HAP-1 (cell line): ENCODE data around the gene PER1.

Experiments used
- DNase-seq, 2 experiments: peaks; one replicate each; pipeline ENCODE4 v3.0.0-alpha.2; 2016 to 2020; ENCODE audit warnings: low spot score in 2 of 2
- H3K27me3 ChIP-seq: fragments of 250-450 bp; sonication (Bioruptor Pico); 2 replicates; pipeline ENCODE4 v1.5.1; 2020; ENCODE audit warnings: low read depth, mild to moderate bottlenecking, moderate library complexity
- H3K36me3 ChIP-seq: fragments of 250-450 bp; sonication (Bioruptor Pico); replicated peaks from 2 replicates; pipeline ENCODE4 v1.5.1; 2020; ENCODE audit warnings: mild to moderate bottlenecking
- H3K4me1 ChIP-seq: fragments of 250-450 bp; sonication (Bioruptor Pico); 2 replicates; pipeline ENCODE4 v1.5.1; 2020; ENCODE audit warnings: mild to moderate bottlenecking
- H3K4me3 ChIP-seq: fragments of 250-450 bp; sonication (Bioruptor Pico); 2 replicates; pipeline ENCODE4 v1.5.1; 2020; ENCODE audit warnings: mild to moderate bottlenecking, moderate library complexity
- H3K9me3 ChIP-seq: fragments of 250-450 bp; sonication (Bioruptor Pico); 2 replicates; pipeline ENCODE4 v1.5.1; 2020; ENCODE audit warnings: mild to moderate bottlenecking, moderate library complexity
- in situ Hi-C: fragments of 300-500 bp; cut with MboI; formaldehyde crosslinking; loops from 3 replicates; pipeline ENCODE4 v1.14.3; 2020; ENCODE audit warnings: low sequenced_read_pairs, inconsistent platforms, mixed read lengths

Gene PER1

DNA sequence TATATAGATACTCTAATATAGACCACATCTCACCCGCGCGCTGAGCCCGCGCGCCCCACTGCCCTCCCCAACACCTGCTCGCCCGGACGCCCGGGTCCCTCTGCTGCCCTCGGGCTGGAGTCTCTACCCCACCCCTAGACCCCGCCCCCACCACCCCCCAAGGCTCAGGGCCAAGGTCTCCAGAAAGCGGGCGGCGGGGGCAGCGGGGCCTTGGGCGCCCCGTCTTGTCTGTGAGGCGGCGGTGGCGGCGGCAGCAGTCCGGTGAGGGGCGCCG lies 30.9 kb downstream of the PER1 start:
- H3K4me1 ChIP-seq: peaks cover 23% of the 10 kb centered on the region
- no peaks in the 10 kb centered on the region for H3K9me3 ChIP-seq
- H3K4me3 ChIP-seq: peak overlapping the region; percentile 61
- H3K36me3 ChIP-seq: no peaks in the 10 kb centered on the region
- no peak for DNase-seq
- in situ Hi-C loops: loop anchor here (5.0 kb wide), 2 partner anchors 66 to 101 kb away; no protein-coding TSS in a partner anchor
- H3K27me3 ChIP-seq: no peaks in the 10 kb centered on the region

DNA sequence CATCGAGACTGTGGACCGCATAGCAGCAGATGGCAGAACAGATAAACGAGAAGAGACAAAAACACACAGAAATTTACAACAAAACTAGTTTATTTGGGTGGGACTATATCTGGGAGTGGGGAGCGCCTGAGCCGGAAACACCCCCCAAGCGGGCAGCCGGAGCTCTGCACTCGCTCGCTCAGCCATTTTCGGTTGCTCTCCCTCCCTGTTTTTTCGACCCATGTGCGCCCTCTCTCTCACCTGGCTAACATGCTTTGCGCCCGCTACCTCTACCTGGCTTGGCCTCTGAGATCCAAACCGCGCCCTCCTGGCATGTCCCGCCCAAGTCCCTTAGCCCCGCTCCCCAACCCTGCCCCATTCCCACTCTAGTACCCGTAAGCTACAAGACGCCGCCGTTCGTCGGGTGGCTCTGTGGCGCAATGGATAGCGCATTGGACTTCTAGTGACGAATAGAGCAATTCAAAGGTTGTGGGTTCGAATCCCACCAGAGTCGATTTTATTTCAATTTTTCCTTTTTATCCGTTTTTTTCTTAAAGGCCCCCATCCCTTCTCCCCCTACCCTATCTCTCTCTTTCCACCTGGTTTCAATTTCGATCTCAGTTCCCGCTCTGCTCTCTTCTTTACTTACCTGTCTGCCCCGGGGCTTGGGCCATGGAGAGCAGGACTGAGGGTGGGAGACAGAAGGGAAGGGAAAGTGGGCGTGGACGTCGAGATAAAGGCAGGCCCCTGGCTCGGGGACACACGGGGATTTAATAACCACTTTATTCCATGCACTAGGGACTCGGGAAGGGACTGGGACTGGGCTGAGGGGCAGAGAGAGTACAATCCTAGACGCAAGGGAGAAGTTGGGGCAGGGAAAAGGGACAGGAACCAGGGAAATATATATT lies 31.4 kb downstream of the PER1 start:
- Histone ChIP-seq H3K4me3 (peak overlapping the region; percentile 61), H3K4me1 (peaks cover 23% of the 10 kb centered on the region), H3K9me3 (no peaks in the 10 kb centered on the region), H3K36me3 (no peaks in the 10 kb centered on the region), H3K27me3 (no peaks in the 10 kb centered on the region)
- DNase-seq: peak; percentile 75 to 86
- in situ Hi-C loops: loop anchor here (5.0 kb wide), 2 partner anchors 67 to 102 kb away; no protein-coding TSS in a partner anchor

DNA sequence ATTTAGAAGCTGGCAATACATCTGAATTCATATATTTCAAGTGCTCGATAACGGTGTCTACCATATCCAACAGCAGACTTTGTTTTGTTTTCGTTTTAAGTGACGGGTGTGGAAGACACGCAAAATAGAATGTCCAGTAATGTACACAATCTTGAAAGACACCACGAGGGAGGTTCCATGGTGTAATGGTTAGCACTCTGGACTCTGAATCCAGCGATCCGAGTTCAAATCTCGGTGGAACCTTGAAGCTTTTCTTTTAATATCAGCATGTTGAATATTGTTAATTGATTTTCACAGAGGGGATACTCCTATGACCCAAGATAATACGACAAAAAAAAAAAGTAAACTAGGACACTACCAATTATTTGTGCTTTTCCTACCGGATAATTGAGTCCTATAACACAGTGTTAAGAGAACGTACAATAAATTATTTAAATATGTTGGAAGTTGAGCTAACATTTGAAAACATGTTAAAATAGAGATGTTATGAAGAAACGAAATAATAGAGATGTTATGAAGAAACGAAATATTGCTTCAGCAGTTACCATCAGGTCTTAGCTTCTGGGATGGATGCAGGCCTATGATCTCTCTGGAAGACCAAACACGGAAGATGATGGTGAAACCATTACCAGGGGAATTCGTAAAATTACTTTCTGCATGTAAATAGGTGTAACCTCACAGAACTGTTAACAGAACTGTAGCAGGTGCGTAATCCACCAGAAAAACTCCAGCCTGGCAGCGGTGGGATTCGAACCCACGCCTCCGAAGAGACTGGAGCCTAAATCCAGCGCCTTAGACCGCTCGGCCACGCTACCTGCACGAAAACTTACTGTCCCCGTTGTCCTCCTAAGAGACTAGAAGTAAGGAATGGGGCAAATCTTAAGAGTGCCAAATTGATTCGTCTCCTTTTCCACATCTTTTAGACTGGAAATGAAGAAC lies 32.4 kb downstream of the PER1 start:
- DNase-seq: peak; percentile 93 to 94
- peak overlapping the region; percentile 61 for H3K4me3 ChIP-seq
- in situ Hi-C loops: loop anchor here (5.0 kb wide), 3 partner anchors 58 to 102 kb away; no protein-coding TSS in a partner anchor
- H3K9me3 ChIP-seq: no peaks in the 10 kb centered on the region
- no peaks in the 10 kb centered on the region for H3K36me3 ChIP-seq
- peaks cover 18% of the 10 kb centered on the region for H3K4me1 ChIP-seq
- H3K27me3 ChIP-seq: no peaks in the 10 kb centered on the region

DNA sequence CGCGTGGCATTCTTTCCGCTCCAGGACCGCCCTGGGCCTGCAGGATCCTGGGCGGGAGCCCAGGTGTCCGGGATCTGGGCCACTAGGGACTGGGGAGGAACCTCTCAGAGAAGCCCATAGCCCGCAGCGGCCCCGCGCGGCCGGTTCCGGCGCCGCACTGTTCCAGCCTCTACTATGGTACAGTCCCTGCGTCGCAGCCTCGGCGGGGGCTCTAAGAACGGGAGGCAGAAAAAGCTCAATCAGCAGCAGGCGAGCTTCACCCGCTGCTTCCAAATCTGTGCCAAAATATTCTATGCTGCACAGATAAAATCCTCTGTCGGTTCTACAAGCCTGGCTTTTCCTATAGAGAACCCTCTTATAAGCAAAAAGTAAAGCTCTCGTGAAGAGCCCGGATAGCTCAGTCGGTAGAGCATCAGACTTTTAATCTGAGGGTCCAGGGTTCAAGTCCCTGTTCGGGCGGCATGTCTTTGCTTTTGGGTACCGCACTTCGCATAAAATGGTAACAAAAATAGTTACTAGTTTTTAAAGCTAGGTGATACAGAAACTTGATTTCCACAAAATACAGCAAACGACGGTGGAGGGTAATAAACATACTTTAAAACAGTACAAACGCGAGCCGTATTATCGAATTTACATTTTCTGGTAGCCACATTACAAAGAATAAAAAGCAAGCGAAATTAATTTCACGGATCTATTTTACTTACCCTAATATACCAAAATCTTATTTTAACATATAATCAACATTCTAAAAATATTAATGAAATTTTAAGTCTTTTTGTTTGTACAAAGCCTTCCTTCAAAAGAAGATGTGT lies 33.2 kb downstream of the PER1 start:
- peaks cover 11% of the 10 kb centered on the region for H3K4me1 ChIP-seq
- in situ Hi-C loops: loop anchor here (5.0 kb wide), 1 partner anchor 57 kb away; no protein-coding TSS in a partner anchor
- peak overlapping the region; percentile 40 for H3K4me3 ChIP-seq
- H3K9me3 ChIP-seq: no peaks in the 10 kb centered on the region
- no peaks in the 10 kb centered on the region for H3K27me3 ChIP-seq
- DNase-seq: peak; percentile 85 to 95
- H3K36me3 ChIP-seq: no peaks in the 10 kb centered on the region

DNA sequence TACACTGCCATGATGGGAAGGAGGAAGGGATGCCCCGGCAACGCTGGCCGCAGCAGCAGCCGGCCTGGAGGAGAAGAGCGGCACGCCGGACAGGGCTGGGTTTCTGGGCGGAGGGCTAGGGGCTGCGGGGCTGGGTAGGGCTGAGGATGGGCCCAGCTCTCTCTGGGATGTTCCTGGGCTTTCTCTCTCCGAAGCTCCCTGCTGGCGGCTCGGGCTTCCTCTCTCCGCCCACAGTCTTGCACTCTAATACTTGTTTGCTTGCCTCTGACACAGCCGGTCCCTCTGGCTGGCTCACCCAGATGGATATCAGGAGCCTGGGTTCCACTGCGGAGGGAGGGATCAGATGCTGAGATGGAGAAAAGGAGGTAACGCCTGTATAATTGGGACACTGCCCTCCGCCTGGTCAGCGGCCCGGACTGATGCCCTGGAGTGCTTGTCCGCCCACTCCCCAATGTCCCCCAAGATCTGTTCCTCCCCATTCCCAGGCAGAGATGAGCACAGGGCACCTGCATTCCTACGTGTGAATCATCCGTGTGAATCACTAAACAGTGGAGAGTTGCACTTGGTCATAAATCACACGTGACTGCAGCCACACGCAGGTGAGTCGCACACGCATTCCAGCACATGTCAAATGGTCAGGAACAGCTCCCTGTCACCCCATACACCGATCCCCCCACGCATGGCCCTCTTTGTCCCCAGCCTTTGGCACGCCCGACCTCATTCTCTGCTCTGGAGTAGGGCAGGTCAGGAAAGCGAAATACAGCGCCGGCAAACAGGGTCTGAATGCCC lies 34.0 kb downstream of the PER1 start, which contains the start of gene ALOXE3:
Gene ALOXE3 (minus strand): TSS at position 535 of the 789 bp plus-strand sequence. CDS start 524 bp downstream, at position 11.
- in situ Hi-C loops: loop anchor here (5.0 kb wide), 1 partner anchor 56 kb away; no protein-coding TSS in a partner anchor

DNA sequence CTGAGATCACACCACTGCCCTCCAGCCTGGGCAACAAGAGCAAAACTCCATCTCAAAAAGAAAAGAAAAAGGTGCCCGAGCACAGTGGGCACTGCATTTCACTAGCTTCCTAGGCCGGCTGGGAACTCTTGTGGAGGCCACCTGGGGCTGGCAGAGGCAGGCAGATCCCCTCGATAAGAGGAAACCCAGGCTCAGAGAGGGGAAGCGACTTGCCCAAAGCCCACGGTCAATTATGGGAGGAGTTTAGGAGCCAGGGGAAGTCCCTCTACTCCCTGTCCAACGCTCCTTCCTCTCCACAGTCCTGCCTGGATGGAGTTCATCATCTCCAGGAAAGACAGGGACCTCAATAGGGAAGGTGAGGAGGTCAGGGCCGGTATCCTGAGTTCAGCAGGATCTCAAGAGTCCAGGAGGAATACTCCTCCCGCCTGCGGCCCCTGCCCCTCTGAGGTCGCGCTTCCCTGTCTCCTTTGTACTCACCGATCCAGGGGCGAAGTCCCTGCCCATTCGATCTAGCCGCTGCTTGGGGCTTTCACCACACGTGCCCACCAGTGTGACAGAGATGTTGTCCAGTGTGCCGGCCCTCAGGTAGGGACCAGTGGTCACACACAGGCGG lies 34.7 kb downstream of the PER1 start:
- in situ Hi-C loops: loop anchor here (5.0 kb wide), 1 partner anchor 55 kb away; no protein-coding TSS in a partner anchor
- DNase-seq: no peak
- H3K4me1 ChIP-seq: peaks cover 11% of the 10 kb centered on the region
- no peaks in the 10 kb centered on the region for H3K36me3 ChIP-seq
- no peaks in the 10 kb centered on the region for H3K27me3 ChIP-seq
- no peak overlapping the region for H3K4me3 ChIP-seq
- no peaks in the 10 kb centered on the region for H3K9me3 ChIP-seq

More for the DNA sequence above, 34.0 kb downstream of the PER1 start, which contains the start of gene ALOXE3:
- no peaks in the 10 kb centered on the region for H3K9me3 ChIP-seq
- H3K27me3 ChIP-seq: no peaks in the 10 kb centered on the region
- peak within 1 kb of the TSS; percentile 40 for H3K4me3 ChIP-seq
- peak; percentile 39 to 47 for DNase-seq
- no peaks in the 10 kb centered on the region for H3K36me3 ChIP-seq
- peaks cover 11% of the 10 kb centered on the region for H3K4me1 ChIP-seq

DNA sequence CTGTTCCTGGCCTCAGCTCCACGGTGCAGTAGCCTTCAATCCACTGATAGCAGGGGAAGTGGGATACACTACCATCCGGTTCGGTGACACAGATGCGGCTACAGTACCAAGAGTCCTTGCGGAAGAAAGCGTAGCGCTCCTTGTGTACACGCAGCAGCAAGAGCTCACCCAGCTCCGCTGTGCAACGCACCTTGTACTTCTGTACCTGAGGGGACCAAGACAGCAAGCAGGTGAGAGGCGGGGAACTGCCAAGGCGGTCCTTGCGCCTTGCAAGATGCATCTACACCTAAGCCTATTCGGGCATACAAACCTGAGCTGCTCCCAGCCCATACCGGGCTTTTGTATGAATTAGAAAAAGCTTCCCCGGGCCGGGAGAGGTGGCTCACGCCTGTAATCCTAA lies 35.4 kb downstream of the PER1 start:
- H3K4me1 ChIP-seq: peaks cover 11% of the 10 kb centered on the region
- H3K9me3 ChIP-seq: no peaks in the 10 kb centered on the region
- no peaks in the 10 kb centered on the region for H3K27me3 ChIP-seq
- no peak overlapping the region for H3K4me3 ChIP-seq
- no peaks in the 10 kb centered on the region for H3K36me3 ChIP-seq
- in situ Hi-C loops: loop anchor here (5.0 kb wide), 1 partner anchor 54 kb away; no protein-coding TSS in a partner anchor
- DNase-seq: no peak

DNA sequence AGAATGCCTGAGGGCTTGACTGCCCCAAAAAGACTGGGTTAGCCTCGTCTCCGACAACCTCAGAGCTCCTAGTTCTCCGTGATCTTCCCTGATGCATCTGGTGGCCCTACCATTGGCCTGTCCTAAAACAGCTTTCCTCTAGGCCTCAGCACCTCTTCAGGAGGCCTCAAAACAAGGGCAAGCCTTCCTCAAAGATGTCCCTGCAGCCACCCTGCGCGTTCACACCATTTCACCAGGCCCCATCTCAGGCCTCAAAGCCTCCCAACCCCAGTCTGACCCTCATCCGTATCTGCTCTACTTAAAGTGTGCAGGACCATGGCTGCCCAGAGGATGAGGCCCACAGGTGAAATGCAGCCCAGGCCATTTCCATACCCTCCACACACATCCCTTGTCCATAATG lies 41.3 kb downstream of the PER1 start:
- H3K4me1 ChIP-seq: no peaks in the 10 kb centered on the region
- H3K4me3 ChIP-seq: no peak overlapping the region
- no peaks in the 10 kb centered on the region for H3K9me3 ChIP-seq
- DNase-seq: no peak
- in situ Hi-C loops: no loop called here
- no peaks in the 10 kb centered on the region for H3K36me3 ChIP-seq
- no peaks in the 10 kb centered on the region for H3K27me3 ChIP-seq

DNA sequence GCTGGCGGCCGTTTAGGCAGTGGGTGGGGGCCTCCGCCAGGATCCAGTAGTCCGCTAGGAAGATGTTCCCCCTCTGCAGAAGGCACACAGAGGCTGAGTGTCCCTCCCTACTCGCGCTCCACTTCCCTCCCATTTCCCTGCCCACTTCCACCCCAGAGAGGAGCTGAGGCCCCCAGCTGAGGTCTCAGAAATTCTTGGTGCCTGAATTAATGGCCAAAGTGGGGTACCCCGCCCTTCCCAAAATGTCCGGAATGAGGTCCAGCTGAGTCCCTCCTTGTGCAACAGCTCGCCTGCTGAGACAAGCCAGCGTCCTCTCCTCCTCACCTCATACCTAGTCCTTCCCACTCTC lies 41.8 kb downstream of the PER1 start:
- Histone ChIP-seq H3K9me3 (no peaks in the 10 kb centered on the region), H3K36me3 (no peaks in the 10 kb centered on the region), H3K4me1 (no peaks in the 10 kb centered on the region), H3K4me3 (no peak overlapping the region), H3K27me3 (no peaks in the 10 kb centered on the region)
- in situ Hi-C loops: no loop called here
- DNase-seq: no peak

DNA sequence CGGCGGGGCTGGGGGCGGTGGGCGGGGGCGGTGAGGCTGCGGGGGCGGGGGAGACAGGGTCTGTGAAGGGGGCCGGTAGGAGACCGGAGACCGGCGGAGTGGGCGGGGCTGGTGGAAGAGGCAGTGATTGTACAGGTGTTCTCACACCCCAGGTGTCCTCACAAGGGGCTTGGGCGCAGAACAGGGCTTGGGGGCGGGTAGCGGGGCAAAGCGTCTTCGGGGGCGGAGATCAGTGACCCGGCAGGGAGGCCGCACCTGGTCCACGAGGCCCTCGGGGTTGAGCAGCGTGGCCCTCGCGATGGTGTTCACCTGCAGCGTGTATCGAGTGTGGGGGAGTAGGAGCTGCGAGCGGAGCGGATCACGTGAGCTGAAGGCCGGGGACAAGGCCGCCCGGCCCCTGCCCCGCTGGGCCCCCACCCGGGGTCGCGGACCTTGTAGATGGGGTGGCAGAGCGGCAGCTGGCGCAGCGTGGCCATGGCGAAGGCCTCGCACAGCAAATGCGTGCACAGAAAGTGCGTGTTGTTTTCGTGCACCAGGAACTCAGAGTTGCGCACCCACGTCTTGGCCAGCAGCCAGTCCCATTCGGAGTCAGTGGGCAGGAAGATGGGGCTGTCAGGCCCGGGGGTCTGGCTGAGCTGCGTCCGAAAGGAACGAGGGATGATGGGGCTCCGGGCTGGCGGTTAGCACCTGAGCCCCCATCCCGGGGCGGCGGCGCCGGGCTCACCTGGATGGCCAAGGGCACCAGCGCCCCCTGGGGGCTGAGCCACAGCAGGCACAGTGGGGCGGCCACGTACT lies 42.3 kb downstream of the PER1 start:
- DNase-seq: peak; percentile 16 to 80
- no peaks in the 10 kb centered on the region for H3K27me3 ChIP-seq
- H3K4me3 ChIP-seq: no peak overlapping the region
- no peaks in the 10 kb centered on the region for H3K36me3 ChIP-seq
- H3K9me3 ChIP-seq: no peaks in the 10 kb centered on the region
- in situ Hi-C loops: no loop called here
- no peaks in the 10 kb centered on the region for H3K4me1 ChIP-seq

DNA sequence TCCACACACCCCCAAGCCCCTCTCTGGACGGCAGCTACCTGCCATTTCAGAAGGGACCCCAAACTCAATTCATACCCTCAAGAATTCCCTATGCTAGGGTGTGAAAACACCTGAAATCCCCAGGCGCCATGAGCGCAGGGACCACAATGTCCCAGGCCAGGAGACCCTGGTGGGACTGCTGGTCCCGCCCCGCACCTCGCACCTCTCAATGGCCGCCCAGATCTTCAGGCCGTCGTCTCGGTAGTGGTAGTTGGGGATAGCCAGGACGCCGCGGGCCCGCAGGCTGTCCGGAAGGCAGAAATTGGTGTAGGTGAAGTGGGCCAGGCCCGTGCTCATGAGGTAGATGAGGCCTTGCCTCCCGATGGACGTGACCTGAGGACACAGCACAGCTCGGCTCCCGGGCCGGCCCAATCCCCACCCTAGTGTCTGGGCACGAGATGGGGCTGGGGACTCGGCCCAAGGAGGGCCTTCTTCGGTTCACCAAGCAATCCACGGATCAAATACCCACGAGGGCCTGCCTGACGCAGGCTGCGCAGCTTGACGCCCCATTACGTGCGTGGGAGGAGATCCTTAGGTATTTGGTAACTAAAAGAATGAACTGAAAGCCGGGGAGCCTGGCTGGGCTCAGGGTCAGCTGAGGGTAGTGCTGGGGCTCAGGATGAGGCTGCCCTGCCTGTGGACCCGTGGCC lies 43.1 kb downstream of the PER1 start:
- H3K27me3 ChIP-seq: no peaks in the 10 kb centered on the region
- no peaks in the 10 kb centered on the region for H3K36me3 ChIP-seq
- H3K4me1 ChIP-seq: no peaks in the 10 kb centered on the region
- H3K4me3 ChIP-seq: no peak overlapping the region
- in situ Hi-C loops: no loop called here
- H3K9me3 ChIP-seq: no peaks in the 10 kb centered on the region
- no peak for DNase-seq
